OCI-LY1 (cell line): ENCODE results near the gene KLHL1.

Source experiments
- CTCF ChIP-seq: fragments of 200-600 bp; sonication (generic), shearing (Covaris generic); IDR thresholded peaks from 2 replicates; pipeline ENCODE4 v1.5.1; 2017; ENCODE audit warnings: mild to moderate bottlenecking, antibody characterized with exemption, low read length, moderate library complexity, mixed read lengths
- EZH2 ChIP-seq: fragments of 200-600 bp; sonication (generic), shearing (Covaris generic); IDR thresholded peaks from 2 replicates; pipeline ENCODE4 v1.8.0; 2017; ENCODE audit warnings: borderline replicate concordance, mixed run types, mild to moderate bottlenecking, antibody characterized with exemption, low read length, moderate library complexity, mixed read lengths

GRCh38 chr13:69793783-69794453 is 314.3 kb downstream of the KLHL1 start:
- TF ChIP-seq EZH2, result no peak
- no peak for TF ChIP-seq CTCF
